Tongue (tissue), 3 donors: Measurements from ENCODE around the gene ZNF107. TPM values are rescaled to one million over a fixed set of nuclear protein-coding genes. Genes with fewer than 3 reads are reported as not detected.
"Not testable (repeated sequence)": the region's sequence is repeated elsewhere in the genome, so short reads cannot be mapped to it uniquely, and the experiment has no call there.

ENCODE experiments used
- DNase-seq: peaks from one replicate; pipeline ENCODE4 v3.0.0-alpha.2; 2015
- small RNA-seq: library from RNA; depleted of rRNA; stranded (forward); fragments of <200 nt; gene quantifications from one replicate; pipeline ENCODE3, GENCODE V24; 2014; ENCODE audit warnings: low replicate concordance
- total RNA-seq: library from RNA; depleted of rRNA; stranded (reverse); fragments of >200 nt; gene quantifications from one replicate; pipeline ENCODE4 v1.2.3, GENCODE V29; 2014

Gene ZNF107
- total RNA-seq, 1 donor from 2014 or later, result 6.2 TPM

- DNase-seq, result no peak
Measured at GRCh38 chr7:64736575-64736974, 70.6 kb downstream of the ZNF107 start.

- DNase-seq, result not testable (repeated sequence)
Measured at GRCh38 chr7:64738403-64738802, 72.5 kb downstream of the ZNF107 start.

- DNase-seq, result not testable (repeated sequence)
Measured at GRCh38 chr7:64738953-64739352, 73.0 kb downstream of the ZNF107 start.

GRCh38 chr7:64744680-64745079 is 78.7 kb downstream of the ZNF107 start:
- DNase-seq, result no peak

GRCh38 chr7:64747802-64748201 is 81.9 kb downstream of the ZNF107 start:
- no peak for DNase-seq

- DNase-seq, result no peak
Measured at GRCh38 chr7:64753032-64753431, 87.1 kb downstream of the ZNF107 start.

- DNase-seq, result no peak
Measured at GRCh38 chr7:64755865-64756264, 89.9 kb downstream of the ZNF107 start.

- no peak for DNase-seq
Measured at GRCh38 chr7:64758151-64758550, 92.2 kb downstream of the ZNF107 start.

Small RNA genes within 50 kb of the gene (small RNA-seq; reads per million reads assigned to genes)
- gene MIR6839, result not detected

Other genes starting within 250 kb of the ZNF107 start
- 29.1 TPM for gene ZNF680, start 103.1 kb upstream of the ZNF107 start, total RNA-seq
- gene ZNF138, start 128.3 kb downstream of the ZNF107 start, total RNA-seq, result 17.4 TPM
- gene ZNF273, start 237.1 kb downstream of the ZNF107 start, total RNA-seq, result 7.4 TPM